HEK293 (cell line): ENCODE measurements around the gene STEAP2.
A peak's percentile ranks its signal among the peaks of the same experiment; 100 is the strongest.

Source experiments
- CTCF ChIA-PET: fragments of 350-600 bp; formaldehyde crosslinking; extraction: SDS; loops from one replicate; lab custom pipeline; 2021; ENCODE audit warnings: antibody characterized with exemption; lab: Yijun Ruan, JAX
- POLR2A ChIA-PET: fragments of 300-600 bp; formaldehyde crosslinking; extraction: SDS; loops from one replicate; lab custom pipeline; 2020; ENCODE audit warnings: antibody characterized with exemption, inconsistent platforms; lab: Yijun Ruan, JAX
- H3K27ac ChIP-seq: fragments of 200-500 bp; sonication (Bioruptor generic); 2 replicates; pipeline ENCODE4 v1.5.1; 2014; ENCODE audit warnings: low read depth, low read length, control low read depth, inconsistent platforms; ENCODE audit errors: extremely low read depth
- H3K36me3 ChIP-seq, 2 experiments: fragments of 200-500 bp in 1 of 2; sonication (Bioruptor generic) in 1 of 2; 1 replicate in 1 of 2; 2 replicates in 1 of 2; pipeline ENCODE4 v1.5.1; 2014 to 2017; ENCODE audit warnings: inconsistent platforms in 2 of 2, low read length in 2 of 2; ENCODE audit not compliant: control insufficient read depth in 2 of 2, insufficient read depth in 1 of 2
- H3K4me1 ChIP-seq: fragments of 200-500 bp; sonication (Bioruptor generic); 2 replicates; pipeline ENCODE4 v1.5.1; 2014; ENCODE audit warnings: mild to moderate bottlenecking, low read length, inconsistent platforms; ENCODE audit not compliant: control insufficient read depth, insufficient read depth
- H3K4me3 ChIP-seq: 2 replicates; pipeline ENCODE4 v1.5.1; 2011; ENCODE audit warnings: low read depth, mild to moderate bottlenecking, control low read depth, low read length, moderate library complexity
- H3K9me3 ChIP-seq: fragments of 200-500 bp; sonication (Bioruptor generic); 2 replicates; pipeline ENCODE4 v1.5.1; 2014; ENCODE audit warnings: low read depth, low read length, inconsistent platforms; ENCODE audit not compliant: control insufficient read depth, insufficient read depth
- BCL11A ChIP-seq: fragments of 450-650 bp; formaldehyde crosslinking; IDR thresholded peaks from 2 replicates; pipeline ENCODE4 v1.5.1; 2016; ENCODE audit warnings: low read depth, missing biosample characterization, missing genetic modification characterization
- GLIS2 ChIP-seq: fragments of 450-650 bp; formaldehyde crosslinking; IDR thresholded peaks from 2 replicates; pipeline ENCODE4 v1.5.1; 2016; ENCODE audit warnings: missing biosample characterization, missing genetic modification characterization
- KLF16 ChIP-seq: fragments of 450-650 bp; formaldehyde crosslinking; IDR thresholded peaks from 2 replicates; pipeline ENCODE4 v1.5.1; 2017; ENCODE audit warnings: missing biosample characterization, missing genetic modification characterization
- KLF9 ChIP-seq: fragments of 450-650 bp; formaldehyde crosslinking; IDR thresholded peaks from 2 replicates; pipeline ENCODE4 v1.5.1; 2016; ENCODE audit warnings: missing biosample characterization, missing genetic modification characterization, low read depth
- PRDM1 ChIP-seq: fragments of 450-650 bp; formaldehyde crosslinking; IDR thresholded peaks from 2 replicates; pipeline ENCODE4; 2016; ENCODE audit warnings: missing biosample characterization, missing genetic modification characterization
- REPIN1 ChIP-seq: fragments of 450-650 bp; formaldehyde crosslinking; IDR thresholded peaks from 2 replicates; pipeline ENCODE4 v1.5.1; 2017; ENCODE audit warnings: missing biosample characterization, missing genetic modification characterization, low read depth
- YY2 ChIP-seq: fragments of 450-650 bp; formaldehyde crosslinking; IDR thresholded peaks from 2 replicates; pipeline ENCODE4 v1.5.1; 2016; ENCODE audit warnings: missing biosample characterization, missing genetic modification characterization
- ZBTB48 ChIP-seq: fragments of 450-650 bp; formaldehyde crosslinking; IDR thresholded peaks from 2 replicates; pipeline ENCODE4 v1.5.1; 2016; ENCODE audit warnings: missing biosample characterization, missing genetic modification characterization
- ZNF10 ChIP-seq: fragments of 450-650 bp; formaldehyde crosslinking; IDR thresholded peaks from 2 replicates; pipeline ENCODE4 v1.5.1; 2017; ENCODE audit warnings: missing biosample characterization, missing genetic modification characterization
- ZNF140 ChIP-seq: fragments of 450-650 bp; formaldehyde crosslinking; IDR thresholded peaks from 2 replicates; pipeline ENCODE4 v1.5.1; 2016; ENCODE audit warnings: missing biosample characterization, missing genetic modification characterization
- ZNF184 ChIP-seq: fragments of 450-650 bp; IDR thresholded peaks from 2 replicates; pipeline ENCODE4 v1.5.1; 2018; ENCODE audit warnings: missing biosample characterization, mild to moderate bottlenecking, missing genetic modification characterization
- ZNF274 ChIP-seq, 2 experiments: fragments of 200-500 bp in 1 of 2; fragments of 450-650 bp in 1 of 2; sonication (Bioruptor generic) in 1 of 2; formaldehyde crosslinking in 1 of 2; IDR thresholded peaks; 2 replicates each; pipeline versions ENCODE4 v1.5.1 to v1.6.1; 2014 to 2016; ENCODE audit warnings: borderline replicate concordance in 1 of 2, inconsistent platforms in 1 of 2, low read length in 1 of 2, missing biosample characterization in 1 of 2, missing genetic modification characterization in 1 of 2
- ZNF335 ChIP-seq: fragments of 450-650 bp; formaldehyde crosslinking; conservative IDR thresholded peaks from 2 replicates; pipeline ENCODE4 v1.5.1; 2016; ENCODE audit warnings: missing biosample characterization, missing genetic modification characterization
- ZNF37A ChIP-seq: fragments of 450-650 bp; IDR thresholded peaks from 2 replicates; pipeline ENCODE4 v1.5.1; 2018; ENCODE audit warnings: missing biosample characterization, missing genetic modification characterization
- ZNF394 ChIP-seq: fragments of 450-650 bp; formaldehyde crosslinking; IDR thresholded peaks from 2 replicates; pipeline ENCODE4 v1.5.1; 2016; ENCODE audit warnings: missing biosample characterization, missing genetic modification characterization, mild to moderate bottlenecking, moderate library complexity, borderline replicate concordance
- ZNF404 ChIP-seq: fragments of 450-650 bp; formaldehyde crosslinking; IDR thresholded peaks from 2 replicates; pipeline ENCODE4 v1.5.1; 2017; ENCODE audit warnings: missing biosample characterization, missing genetic modification characterization
- ZNF416 ChIP-seq: fragments of 450-650 bp; formaldehyde crosslinking; IDR thresholded peaks from 2 replicates; pipeline ENCODE4 v1.5.1; 2016; ENCODE audit warnings: missing biosample characterization, missing genetic modification characterization
- ZNF426 ChIP-seq: fragments of 450-650 bp; formaldehyde crosslinking; IDR thresholded peaks from 2 replicates; pipeline ENCODE4 v1.5.1; 2017; ENCODE audit warnings: missing biosample characterization, missing genetic modification characterization, mild to moderate bottlenecking, inconsistent platforms, moderate library complexity
- ZNF473 ChIP-seq: fragments of 450-650 bp; formaldehyde crosslinking; IDR thresholded peaks from 2 replicates; pipeline ENCODE4 v1.5.1; 2017; ENCODE audit warnings: missing biosample characterization, missing genetic modification characterization
- ZNF529 ChIP-seq: fragments of 450-650 bp; formaldehyde crosslinking; IDR thresholded peaks from 2 replicates; pipeline ENCODE4 v1.5.1; 2017; ENCODE audit warnings: missing genetic modification characterization, missing biosample characterization; ENCODE audit not compliant: insufficient replicate concordance
- ZNF548 ChIP-seq: fragments of 450-650 bp; formaldehyde crosslinking; IDR thresholded peaks from 2 replicates; pipeline ENCODE4 v1.5.1; 2016; ENCODE audit warnings: missing biosample characterization, missing genetic modification characterization
- ZNF555 ChIP-seq: fragments of 450-650 bp; formaldehyde crosslinking; conservative IDR thresholded peaks from 2 replicates; pipeline ENCODE4 v1.5.1; 2017; ENCODE audit warnings: missing biosample characterization, mild to moderate bottlenecking, missing genetic modification characterization, inconsistent platforms
- ZNF560 ChIP-seq: fragments of 450-650 bp; formaldehyde crosslinking; IDR thresholded peaks from 2 replicates; pipeline ENCODE4 v1.5.1; 2017; ENCODE audit warnings: missing biosample characterization, missing genetic modification characterization, borderline replicate concordance
- ZXDB ChIP-seq: fragments of 450-650 bp; formaldehyde crosslinking; IDR thresholded peaks from 2 replicates; pipeline ENCODE4 v1.5.1; 2016; ENCODE audit warnings: missing biosample characterization, missing genetic modification characterization
- TF ChIP-seq, protein P1 (sequence below): fragments of 450-650 bp; formaldehyde crosslinking; IDR thresholded peaks from 2 replicates; pipeline ENCODE4 v1.5.0; 2017; ENCODE audit warnings: missing biosample characterization, missing genetic modification characterization, borderline replicate concordance
- TF ChIP-seq, protein P2 (sequence below): fragments of 450-650 bp; IDR thresholded peaks from 2 replicates; pipeline ENCODE4 v1.5.1; 2018; ENCODE audit warnings: missing biosample characterization, mild to moderate bottlenecking, missing genetic modification characterization
- TF ChIP-seq, protein P3 (sequence below): fragments of 450-650 bp; formaldehyde crosslinking; IDR thresholded peaks from 2 replicates; pipeline ENCODE4 v1.5.1; 2017; ENCODE audit warnings: missing biosample characterization, missing genetic modification characterization

Gene STEAP2

DNA sequence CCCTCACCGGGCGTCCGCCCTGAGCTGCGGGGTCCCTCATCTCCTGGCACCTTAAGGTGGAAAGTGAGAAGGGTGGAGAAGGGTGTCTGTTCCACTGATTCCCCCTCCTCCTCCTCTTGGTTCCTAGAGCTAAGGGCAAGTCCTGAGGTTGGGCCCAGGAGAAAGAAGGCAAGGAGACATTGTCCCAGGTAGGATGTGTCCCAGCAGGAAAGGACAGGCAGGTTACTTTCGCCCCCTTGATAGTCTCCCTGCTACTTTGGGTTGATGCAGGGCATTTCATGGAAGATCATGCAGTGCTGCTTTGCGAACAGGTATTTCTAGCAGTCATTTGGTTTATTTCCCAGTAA lies 582 bp downstream of the STEAP2 start:
- CTCF ChIA-PET, result interaction anchor here (0.5 to 1.9 kb wide), 10 partner anchors 11 to 82 kb away, joined by 3 to 12 read pairs (median 6); partner anchors contain the start of gene STEAP1
- TF ChIP-seq YY2 (tag by site-specific recombination), result no peak
- TF ChIP-seq KLF9 (tag by site-specific recombination), result no peak
- TF ChIP-seq ZNF335 (tag by site-specific recombination), result peak; percentile 5
- TF ChIP-seq ZNF37A (tag by site-specific recombination), result no peak
- no peak for TF ChIP-seq ZNF404 (tag by site-specific recombination)
- TF ChIP-seq ZNF274 (IDR thresholded peaks at IDR 0.05; ENCODE audit: low read length), result no peak
- no peak for TF ChIP-seq ZNF274 (tag by site-specific recombination; IDR thresholded peaks at IDR 0.05; ENCODE audit: borderline replicate concordance)
- TF ChIP-seq GLIS2, result no peak
- no peak for TF ChIP-seq ZNF426 (tag by site-specific recombination)
- TF ChIP-seq ZNF560 (tag by site-specific recombination), result no peak
- TF ChIP-seq ZNF184 (tag by site-specific recombination), result no peak
- TF ChIP-seq ZNF416, result no peak
- TF ChIP-seq, protein P1, sequence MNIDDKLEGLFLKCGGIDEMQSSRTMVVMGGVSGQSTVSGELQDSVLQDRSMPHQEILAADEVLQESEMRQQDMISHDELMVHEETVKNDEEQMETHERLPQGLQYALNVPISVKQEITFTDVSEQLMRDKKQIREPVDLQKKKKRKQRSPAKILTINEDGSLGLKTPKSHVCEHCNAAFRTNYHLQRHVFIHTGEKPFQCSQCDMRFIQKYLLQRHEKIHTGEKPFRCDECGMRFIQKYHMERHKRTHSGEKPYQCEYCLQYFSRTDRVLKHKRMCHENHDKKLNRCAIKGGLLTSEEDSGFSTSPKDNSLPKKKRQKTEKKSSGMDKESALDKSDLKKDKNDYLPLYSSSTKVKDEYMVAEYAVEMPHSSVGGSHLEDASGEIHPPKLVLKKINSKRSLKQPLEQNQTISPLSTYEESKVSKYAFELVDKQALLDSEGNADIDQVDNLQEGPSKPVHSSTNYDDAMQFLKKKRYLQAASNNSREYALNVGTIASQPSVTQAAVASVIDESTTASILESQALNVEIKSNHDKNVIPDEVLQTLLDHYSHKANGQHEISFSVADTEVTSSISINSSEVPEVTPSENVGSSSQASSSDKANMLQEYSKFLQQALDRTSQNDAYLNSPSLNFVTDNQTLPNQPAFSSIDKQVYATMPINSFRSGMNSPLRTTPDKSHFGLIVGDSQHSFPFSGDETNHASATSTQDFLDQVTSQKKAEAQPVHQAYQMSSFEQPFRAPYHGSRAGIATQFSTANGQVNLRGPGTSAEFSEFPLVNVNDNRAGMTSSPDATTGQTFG (tag by site-specific recombination), result no peak
- no peak for TF ChIP-seq ZNF555 (tag by site-specific recombination)
- no peak for TF ChIP-seq ZXDB (tag by site-specific recombination)
- no peak for TF ChIP-seq ZNF473 (tag by site-specific recombination)
- no peak for TF ChIP-seq BCL11A (tag by site-specific recombination)
- no peak for TF ChIP-seq REPIN1 (tag by site-specific recombination)
- TF ChIP-seq, protein P2, sequence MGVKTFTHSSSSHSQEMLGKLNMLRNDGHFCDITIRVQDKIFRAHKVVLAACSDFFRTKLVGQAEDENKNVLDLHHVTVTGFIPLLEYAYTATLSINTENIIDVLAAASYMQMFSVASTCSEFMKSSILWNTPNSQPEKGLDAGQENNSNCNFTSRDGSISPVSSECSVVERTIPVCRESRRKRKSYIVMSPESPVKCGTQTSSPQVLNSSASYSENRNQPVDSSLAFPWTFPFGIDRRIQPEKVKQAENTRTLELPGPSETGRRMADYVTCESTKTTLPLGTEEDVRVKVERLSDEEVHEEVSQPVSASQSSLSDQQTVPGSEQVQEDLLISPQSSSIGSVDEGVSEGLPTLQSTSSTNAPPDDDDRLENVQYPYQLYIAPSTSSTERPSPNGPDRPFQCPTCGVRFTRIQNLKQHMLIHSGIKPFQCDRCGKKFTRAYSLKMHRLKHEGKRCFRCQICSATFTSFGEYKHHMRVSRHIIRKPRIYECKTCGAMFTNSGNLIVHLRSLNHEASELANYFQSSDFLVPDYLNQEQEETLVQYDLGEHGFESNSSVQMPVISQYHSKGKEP (tag by site-specific recombination), result no peak
- no peak for TF ChIP-seq ZNF529
- TF ChIP-seq PRDM1 (tag by site-specific recombination), result 0 out of 2 replicates have a peak, but pooled peaks have one; percentile 18
- TF ChIP-seq ZNF548 (tag by site-specific recombination), result no peak
- no peak for TF ChIP-seq ZNF140 (tag by site-specific recombination)
- 0 out of 2 replicates have a peak, but pooled peaks have one; percentile 2 for TF ChIP-seq ZNF394 (tag by site-specific recombination)
- TF ChIP-seq, protein P3, sequence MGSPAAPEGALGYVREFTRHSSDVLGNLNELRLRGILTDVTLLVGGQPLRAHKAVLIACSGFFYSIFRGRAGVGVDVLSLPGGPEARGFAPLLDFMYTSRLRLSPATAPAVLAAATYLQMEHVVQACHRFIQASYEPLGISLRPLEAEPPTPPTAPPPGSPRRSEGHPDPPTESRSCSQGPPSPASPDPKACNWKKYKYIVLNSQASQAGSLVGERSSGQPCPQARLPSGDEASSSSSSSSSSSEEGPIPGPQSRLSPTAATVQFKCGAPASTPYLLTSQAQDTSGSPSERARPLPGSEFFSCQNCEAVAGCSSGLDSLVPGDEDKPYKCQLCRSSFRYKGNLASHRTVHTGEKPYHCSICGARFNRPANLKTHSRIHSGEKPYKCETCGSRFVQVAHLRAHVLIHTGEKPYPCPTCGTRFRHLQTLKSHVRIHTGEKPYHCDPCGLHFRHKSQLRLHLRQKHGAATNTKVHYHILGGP (tag by site-specific recombination), result no peak
- TF ChIP-seq KLF16 (tag by site-specific recombination), result no peak
- no peak for TF ChIP-seq ZBTB48
- no peak for TF ChIP-seq ZNF10
- TF ChIP-seq, all 188 proteins: peak for 3
- H3K27ac ChIP-seq, result peak overlapping the region; percentile 88
- peak overlapping the region; percentile 71 for H3K4me3 ChIP-seq
- peaks cover 30% of the 10 kb centered on the region for H3K4me1 ChIP-seq
- H3K9me3 ChIP-seq, result no peaks in the 10 kb centered on the region
- POLR2A ChIA-PET, result interaction anchor here (0.9 to 1.7 kb wide), 8 partner anchors 11 to 191 kb away, joined by 3 to 9 read pairs (median 6); partner anchors contain the start of genes CLDN12, GTPBP10 and STEAP1
- peaks cover 0 to under 1% of the 10 kb centered on the region in 2 experiments; a peak in 1 of 3 replicates for H3K36me3 ChIP-seq
